Activated gamma-delta T cell treated with Interleukin-2 at 50 U/mL for 16 hours (primary cell): ENCODE measurements around the gene TTC27.
"Not testable (repeated sequence)": the region's sequence is repeated elsewhere in the genome, so short reads cannot be mapped to it uniquely, and the experiment has no call there.

Experiments used
- DNase-seq: peaks from one replicate; pipeline ENCODE4 v3.0.0-alpha.2; 2020

Gene TTC27

GRCh38 chr2:32862269-32863055, 234.6 kb downstream of the TTC27 start:
- DNase-seq, result no peak

- DNase-seq, result no peak
These were observed 235.5 kb downstream of the TTC27 start for GRCh38 chr2:32863326-32863725.

- no peak for DNase-seq
These were observed 236.0 kb downstream of the TTC27 start for GRCh38 chr2:32863803-32864202.

- DNase-seq, result no peak
These were observed 236.7 kb downstream of the TTC27 start for GRCh38 chr2:32864334-32865111.

GRCh38 chr2:32865399-32866068, 237.7 kb downstream of the TTC27 start:
- no peak for DNase-seq

GRCh38 chr2:32866462-32866861, 238.6 kb downstream of the TTC27 start:
- not testable (repeated sequence) for DNase-seq
